Measurements from ENCODE around the gene ATAD1.
"Not testable (repeated sequence)": the region's sequence is repeated elsewhere in the genome, so short reads cannot be mapped to it uniquely, and the experiment has no call there.

DNA sequence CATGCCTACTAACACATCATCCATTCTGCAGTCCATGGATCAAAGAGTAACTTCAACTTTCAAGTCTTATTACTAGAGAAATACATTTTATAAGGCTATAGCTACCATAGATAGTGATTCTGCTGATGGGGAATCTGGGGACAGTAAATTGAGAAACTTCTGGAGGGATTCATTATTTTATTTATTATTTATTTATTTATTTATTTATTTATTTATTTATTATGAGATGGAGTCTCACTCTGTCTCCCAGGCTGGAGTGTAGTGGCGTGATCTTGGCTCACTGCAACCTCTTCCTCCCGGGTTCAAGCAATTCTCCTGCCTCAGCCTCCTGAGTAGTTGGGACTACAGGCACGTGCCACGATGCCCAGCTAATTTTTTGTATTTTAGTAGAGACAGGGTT lies 11.0 kb upstream of the ATAD1 start:
- TF ChIP-seq, protein P1, sequence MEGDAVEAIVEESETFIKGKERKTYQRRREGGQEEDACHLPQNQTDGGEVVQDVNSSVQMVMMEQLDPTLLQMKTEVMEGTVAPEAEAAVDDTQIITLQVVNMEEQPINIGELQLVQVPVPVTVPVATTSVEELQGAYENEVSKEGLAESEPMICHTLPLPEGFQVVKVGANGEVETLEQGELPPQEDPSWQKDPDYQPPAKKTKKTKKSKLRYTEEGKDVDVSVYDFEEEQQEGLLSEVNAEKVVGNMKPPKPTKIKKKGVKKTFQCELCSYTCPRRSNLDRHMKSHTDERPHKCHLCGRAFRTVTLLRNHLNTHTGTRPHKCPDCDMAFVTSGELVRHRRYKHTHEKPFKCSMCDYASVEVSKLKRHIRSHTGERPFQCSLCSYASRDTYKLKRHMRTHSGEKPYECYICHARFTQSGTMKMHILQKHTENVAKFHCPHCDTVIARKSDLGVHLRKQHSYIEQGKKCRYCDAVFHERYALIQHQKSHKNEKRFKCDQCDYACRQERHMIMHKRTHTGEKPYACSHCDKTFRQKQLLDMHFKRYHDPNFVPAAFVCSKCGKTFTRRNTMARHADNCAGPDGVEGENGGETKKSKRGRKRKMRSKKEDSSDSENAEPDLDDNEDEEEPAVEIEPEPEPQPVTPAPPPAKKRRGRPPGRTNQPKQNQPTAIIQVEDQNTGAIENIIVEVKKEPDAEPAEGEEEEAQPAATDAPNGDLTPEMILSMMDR (IDR thresholded peaks at IDR 0.05), result not testable (repeated sequence)
- not testable (repeated sequence) for TF ChIP-seq POLR2A (IDR thresholded peaks at IDR 0.05)

All from testis (tissue), 2 donors.